Right kidney (tissue), 1 donor: Measurements from ENCODE around the gene SMAD3.
"Not testable (repeated sequence)": the region's sequence is repeated elsewhere in the genome, so short reads cannot be mapped to it uniquely, and the experiment has no call there.

ENCODE experiments used
- DNase-seq: peaks from one replicate; pipeline ENCODE4 v3.0.0-alpha.2; 2016

Gene SMAD3

GRCh38 chr15:67062369-67062985 lies 2.9 kb upstream of the SMAD3 start:
- no peak for DNase-seq

- peak; percentile 80 for DNase-seq
Measured at GRCh38 chr15:67063689-67064606, 1.5 kb upstream of the SMAD3 start.

GRCh38 chr15:67064607-67065530 lies 533 bp upstream of the SMAD3 start:
- peak; percentile 95 for DNase-seq

- DNase-seq, result peak; percentile 80
Measured at GRCh38 chr15:67066041-67066958, 898 bp downstream of the SMAD3 start.

- DNase-seq, result peak; percentile 57
Measured at GRCh38 chr15:67066959-67067853, 1.8 kb downstream of the SMAD3 start.

- no peak for DNase-seq
Measured at GRCh38 chr15:67067930-67068551, 2.6 kb downstream of the SMAD3 start.

- no peak for DNase-seq
Measured at GRCh38 chr15:67068710-67069400, 3.5 kb downstream of the SMAD3 start.

GRCh38 chr15:67070150-67070549 lies 4.7 kb downstream of the SMAD3 start:
- no peak for DNase-seq

GRCh38 chr15:67070892-67071664 lies 5.7 kb downstream of the SMAD3 start:
- no peak for DNase-seq

- no peak for DNase-seq
Measured at GRCh38 chr15:67072442-67072841, 7.0 kb downstream of the SMAD3 start.

GRCh38 chr15:67072958-67073357 lies 7.6 kb downstream of the SMAD3 start:
- DNase-seq, result no peak

- DNase-seq, result no peak
Measured at GRCh38 chr15:67074886-67075229, 9.5 kb downstream of the SMAD3 start.

GRCh38 chr15:67075555-67076135 lies 10.2 kb downstream of the SMAD3 start:
- not testable (repeated sequence) for DNase-seq

GRCh38 chr15:67076147-67076843 lies 10.9 kb downstream of the SMAD3 start:
- DNase-seq, result no peak

GRCh38 chr15:67077641-67078215 lies 12.3 kb downstream of the SMAD3 start:
- no peak for DNase-seq

GRCh38 chr15:67079361-67079760 lies 14.0 kb downstream of the SMAD3 start:
- no peak for DNase-seq
